ENCODE measurements around the gene MEMO1.
"Not testable (repeated sequence)": the region's sequence is repeated elsewhere in the genome, so short reads cannot be mapped to it uniquely, and the experiment has no call there.

Gene MEMO1

DNA sequence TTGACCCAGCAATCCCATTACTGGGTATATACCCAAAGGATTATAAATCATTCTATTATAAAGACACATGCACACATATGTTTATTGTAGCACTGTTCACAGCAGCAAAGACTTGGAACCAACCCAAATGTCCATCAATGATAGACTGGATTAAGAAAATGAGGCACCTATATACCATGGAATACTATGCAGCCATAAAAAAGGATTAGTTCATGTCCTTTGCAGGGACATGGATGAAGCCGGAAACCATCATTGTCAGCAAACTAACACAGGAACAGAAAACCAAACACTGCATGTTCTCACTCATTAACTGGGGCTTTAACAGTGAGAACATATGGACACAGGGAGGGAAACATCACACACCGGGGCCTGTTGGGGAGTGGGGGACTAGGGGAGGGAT lies 110.7 kb downstream of the MEMO1 start:
- not testable (repeated sequence) for DNase-seq

DNA sequence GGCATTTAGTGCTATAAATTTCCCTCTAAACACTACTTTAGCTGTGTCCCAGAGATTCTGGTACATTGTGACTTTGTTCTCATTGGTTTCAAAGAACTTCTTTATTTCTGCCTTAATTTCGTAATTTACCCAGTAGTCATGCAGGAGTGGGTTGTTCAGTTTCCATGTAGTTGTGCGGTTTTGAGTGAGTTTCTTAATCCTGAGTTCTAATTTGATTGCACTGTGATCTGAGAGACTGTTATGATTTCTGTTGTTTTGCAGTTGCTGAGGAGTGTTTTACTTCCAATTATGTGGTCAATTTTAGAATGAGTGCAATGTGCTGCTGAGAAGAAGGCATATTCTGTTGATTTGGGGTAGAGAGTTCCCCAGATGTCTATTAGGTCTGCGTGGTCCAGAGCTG lies 112.5 kb downstream of the MEMO1 start:
- not testable (repeated sequence) for DNase-seq

DNA sequence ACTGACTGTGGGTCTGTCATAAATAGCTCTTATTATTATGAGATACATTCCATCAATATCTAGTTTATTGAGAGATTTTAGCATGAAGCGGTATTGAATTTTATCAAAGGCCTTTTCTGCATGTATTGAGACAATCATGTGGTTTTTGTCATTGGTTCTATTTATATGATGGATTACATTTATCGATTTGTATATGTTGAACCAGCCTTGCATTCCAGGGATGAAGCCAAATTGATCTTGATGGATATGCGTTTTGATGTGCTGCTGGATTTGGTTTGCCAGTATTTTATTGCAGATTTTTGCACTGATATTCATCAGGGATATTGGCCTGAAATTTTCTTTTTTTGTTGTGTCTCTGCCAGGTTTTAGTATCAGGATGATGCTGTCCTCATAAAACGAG lies 113.5 kb downstream of the MEMO1 start:
- not testable (repeated sequence) for DNase-seq

DNA sequence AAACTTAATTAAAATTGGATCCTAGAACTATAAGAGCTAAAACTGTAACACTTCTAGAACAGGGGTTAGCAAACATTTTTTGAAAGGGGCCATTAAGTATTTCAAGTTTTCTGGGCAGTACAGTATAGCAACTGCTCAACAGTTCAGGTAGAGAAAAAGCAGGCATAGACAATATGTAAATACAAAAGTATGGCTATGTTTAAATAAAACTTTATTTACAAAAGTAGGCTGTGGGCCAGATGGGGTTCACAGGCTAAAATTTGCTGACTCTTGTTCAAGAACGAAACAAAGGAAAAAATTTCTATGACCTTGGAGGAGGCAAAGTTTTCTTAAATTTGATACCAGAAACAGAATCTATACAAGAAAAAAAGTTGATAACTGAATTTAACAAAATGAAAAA lies 114.5 kb downstream of the MEMO1 start:
- no peak for DNase-seq

DNA sequence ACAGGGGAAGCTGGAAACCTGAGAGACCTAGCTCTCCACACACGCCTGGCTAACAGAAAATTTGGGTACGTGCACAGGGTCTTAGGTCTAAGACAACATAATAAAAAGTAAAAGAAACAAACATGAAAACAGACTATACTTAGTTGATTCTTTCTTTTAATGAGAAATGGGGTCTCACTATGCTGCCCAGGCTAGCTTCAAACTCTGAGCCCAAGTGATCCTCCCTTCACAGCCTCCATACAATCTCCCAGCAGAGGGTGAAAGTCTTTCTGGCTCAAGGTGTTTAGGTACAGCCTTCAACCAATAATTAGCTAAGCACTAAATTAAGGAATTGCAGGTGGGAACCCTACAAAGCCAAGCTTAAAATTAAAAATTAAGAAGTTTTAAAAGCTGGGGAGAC lies 116.2 kb downstream of the MEMO1 start:
- DNase-seq, result no peak

DNA sequence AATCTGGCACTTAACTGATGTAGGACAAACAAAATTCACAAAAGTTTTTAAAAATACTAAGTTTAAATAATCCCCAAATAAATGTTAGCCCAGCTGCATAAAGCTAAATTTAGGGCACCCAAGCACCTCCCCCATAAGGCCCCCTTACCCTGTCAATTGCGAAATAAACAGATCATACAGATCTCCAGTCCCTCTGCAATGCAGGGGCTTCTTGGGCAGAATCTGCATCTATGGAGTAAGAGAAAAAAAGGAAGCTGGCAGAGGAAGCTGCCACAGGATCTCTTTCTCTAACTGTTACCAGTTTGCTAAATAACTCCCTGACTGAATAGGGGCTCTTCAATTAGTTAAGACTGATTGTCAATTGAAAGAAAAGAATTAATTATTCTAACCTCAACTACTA lies 117.7 kb downstream of the MEMO1 start:
- no peak for DNase-seq

DNA sequence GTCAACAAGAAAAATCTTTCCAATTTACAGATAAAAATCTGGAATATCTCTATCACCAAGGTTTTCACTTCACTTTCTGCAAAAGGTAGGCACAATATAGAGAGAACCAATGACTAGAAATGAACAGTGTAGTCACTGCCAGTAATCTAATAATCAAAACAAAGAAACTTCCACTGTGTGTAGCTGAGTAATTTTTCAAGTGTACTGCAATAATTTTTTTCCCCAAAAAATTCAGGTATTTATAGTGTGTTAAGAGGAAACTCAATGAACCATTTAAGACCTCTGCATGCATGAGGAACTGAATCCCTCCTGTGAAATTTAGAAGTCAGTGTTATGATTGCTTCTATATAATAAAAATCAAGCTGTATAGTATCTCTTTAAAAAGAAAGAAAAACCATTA lies 121.8 kb downstream of the MEMO1 start:
- DNase-seq, result no peak

DNA sequence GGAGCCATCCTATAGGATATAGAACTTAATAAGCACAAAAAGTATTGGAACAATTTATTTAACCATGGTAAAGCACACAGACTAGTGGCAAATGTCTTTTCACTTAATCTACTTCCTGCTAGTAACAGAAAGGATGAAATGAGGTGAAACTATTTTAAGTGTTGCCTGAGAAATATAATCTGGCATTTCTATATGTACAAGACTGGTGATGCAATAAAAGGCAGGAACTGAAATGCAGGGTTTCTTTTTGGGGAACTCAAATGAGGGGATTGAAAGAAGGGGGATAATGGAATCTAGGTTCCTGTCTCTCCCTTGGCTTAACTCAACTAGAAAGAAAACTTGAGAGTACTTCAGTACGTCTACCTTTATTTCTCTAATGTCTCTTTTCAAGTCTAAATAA lies 122.3 kb downstream of the MEMO1 start:
- DNase-seq, result no peak

DNA sequence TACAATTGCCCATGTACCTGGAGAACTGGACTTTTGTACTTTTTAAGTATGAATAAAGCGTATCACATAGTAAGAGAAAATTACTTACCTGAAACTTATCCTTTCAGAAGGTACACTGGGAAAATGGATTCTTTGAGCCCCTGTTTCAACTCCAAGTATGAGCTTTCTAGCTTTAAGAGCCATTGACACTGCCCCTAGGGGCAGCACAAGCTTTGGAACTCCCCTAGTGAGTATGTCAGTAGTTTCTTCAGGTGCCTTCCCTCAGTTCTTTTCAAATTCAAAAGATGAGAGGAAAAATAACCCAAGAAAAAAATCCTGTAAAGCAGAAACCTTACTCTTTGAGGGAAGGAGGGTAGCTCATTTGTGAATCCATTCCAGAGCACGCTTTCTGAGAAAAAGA lies 124.1 kb downstream of the MEMO1 start:
- no peak for DNase-seq

DNA sequence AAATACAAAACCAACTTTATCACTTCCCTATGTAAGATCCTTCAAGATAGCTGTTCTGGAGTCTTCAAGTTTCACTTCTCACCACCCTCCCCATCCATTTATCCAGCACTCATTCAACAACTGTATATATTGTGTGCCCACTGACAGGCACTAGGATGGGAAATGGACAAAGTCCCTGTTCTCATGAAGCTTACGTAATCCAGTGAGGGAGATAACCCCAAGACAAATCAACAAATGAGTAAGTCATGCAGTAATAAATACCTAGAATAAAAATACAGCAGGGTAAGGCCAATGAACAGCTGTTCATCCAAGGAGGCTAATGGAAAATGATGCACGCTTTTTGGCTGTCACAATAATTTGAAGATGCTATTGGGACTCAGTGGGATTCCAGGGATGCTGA lies 133.8 kb downstream of the MEMO1 start:
- DNase-seq, result no peak

DNA sequence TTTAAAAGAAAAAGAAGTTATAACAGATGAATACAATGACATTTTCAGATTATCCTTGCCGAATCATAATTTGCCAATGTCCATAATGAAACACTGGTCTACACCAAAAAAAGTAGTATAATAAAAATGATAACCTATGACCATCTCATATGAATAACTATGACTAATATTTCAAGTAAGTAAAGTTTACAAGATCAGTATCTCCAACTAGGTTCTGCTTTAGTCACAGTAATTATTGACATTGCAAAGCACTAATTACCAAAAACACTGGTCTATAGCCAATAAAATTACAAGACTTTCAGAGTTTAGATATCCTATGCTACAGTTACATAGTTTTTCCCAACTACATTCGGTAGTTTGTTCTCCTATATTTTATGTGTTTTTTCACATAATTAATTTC lies 136.7 kb downstream of the MEMO1 start:
- DNase-seq, result no peak

DNA sequence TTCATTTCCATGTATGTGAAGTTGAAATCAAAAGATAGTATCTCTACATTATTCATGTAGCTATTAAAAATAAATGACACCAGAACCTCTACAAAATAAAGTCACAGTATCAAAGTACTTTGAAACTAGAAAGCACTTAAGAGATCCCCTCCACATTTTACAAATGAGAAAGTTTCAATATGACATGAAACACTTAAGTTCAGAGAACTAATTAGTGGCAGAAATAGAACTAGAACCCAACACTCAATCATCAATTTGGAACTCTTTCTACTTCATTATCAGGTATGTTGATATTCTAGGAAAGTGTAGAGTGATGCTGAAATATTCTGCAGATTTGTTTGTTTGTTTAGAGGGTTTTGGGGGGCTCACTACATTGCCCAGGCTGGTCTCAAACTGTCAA lies 145.6 kb downstream of the MEMO1 start:
- no peak for DNase-seq

DNA sequence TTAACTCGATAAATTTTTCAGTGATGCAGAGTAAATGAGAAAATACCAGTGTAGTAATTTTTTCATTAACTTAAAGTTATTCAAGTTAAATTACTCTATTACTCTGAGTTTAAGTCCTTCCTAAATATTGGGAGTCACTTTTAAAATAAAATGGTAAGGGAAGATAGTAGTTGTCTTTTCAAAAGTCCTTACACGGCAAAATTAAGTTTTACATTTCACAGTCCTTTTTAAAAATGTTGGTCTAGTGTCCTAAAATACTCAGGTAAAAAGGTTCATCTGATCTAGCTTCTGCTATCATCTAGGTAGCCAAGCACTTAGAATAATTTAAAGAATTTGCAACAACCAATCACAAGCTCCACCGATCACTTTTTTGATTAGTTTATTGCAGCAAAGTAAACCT lies 146.9 kb downstream of the MEMO1 start:
- no peak for DNase-seq

DNA sequence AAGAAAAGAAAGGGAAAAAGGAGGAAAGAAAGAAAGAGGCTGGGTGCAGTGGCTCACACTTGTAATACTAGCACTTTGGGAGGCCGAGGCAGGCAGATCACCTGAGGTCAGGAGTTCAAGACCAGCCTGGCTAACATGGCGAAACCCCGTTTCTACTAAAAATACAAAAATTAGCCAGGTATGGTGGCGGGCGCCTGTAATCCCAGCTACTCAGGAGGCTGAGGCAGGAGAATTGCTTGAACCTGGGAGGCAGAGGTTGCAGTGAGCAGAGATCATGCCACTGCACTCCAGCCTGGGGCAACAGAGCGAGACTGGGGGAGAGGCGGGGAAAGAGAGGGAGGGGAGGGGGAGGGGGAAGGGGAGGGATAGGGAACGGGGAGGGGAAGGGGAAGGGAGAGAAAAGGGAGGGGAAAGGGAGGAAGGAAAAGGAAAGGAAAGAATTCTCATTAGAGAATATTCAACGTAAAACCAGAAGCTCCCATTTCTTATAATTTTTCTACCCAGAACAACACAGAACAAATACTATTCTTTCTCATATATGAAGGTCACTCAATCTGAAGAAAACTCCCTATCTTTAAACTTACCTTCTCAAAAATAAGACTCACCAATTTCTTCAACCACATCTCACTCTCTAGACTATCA lies 147.7 kb downstream of the MEMO1 start:
- not testable (repeated sequence) for DNase-seq

DNA sequence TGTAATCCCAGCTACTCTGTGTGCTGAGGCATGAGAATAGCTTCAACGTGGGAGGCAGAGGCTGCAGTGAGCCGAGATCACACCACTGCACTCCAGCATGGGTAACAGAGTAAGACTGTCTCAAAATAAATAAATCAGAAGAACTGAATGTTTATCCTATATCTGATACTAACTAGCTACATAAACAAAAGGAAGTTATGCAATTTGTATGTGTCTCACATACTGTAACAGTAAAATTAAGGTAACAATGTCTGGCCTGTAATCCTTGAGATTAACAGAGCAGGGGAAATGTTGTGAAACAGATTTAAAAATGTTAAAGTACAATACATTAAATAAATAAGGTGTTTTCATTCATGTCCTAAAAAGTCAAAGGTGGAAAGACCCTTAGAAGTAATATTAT lies 150.8 kb downstream of the MEMO1 start:
- no peak for DNase-seq

DNA sequence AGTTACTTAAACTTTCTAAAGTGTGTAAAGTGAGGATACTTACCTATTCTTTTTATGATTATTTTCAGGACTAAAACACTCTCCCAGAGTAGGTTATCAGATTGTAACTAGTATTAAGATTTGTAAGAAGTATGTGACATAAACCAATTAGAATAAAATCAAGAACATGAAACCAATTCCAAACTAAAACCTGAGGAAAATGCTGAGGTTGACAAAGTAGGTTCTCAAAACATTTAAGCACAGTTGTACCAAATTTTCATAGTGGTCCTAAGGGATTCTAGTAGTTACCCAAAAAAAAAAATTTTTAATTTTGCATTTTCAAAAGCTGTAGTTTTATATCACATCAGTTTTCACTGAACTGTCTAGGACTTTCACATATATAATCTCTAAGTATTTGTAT lies 157.3 kb downstream of the MEMO1 start:
- no peak for DNase-seq

DNA sequence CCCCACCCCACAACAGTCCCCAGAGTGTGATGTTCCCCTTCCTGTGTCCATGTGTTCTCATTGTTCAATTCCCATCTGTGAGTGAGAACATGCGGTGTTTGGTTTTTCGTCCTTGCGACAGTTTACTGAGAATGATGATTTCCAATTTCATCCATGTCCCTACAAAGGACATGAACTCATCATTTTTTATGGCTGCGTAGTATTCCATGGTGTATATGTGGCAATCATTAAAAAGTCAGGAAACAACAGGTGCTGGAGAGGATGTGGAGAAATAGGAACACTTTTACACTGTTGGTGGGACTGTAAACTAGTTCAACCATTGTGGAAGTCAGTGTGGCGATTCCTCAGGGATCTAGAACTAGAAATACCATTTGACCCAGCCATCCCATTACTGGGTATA lies 168.7 kb downstream of the MEMO1 start:
- DNase-seq, result not testable (repeated sequence)

DNA sequence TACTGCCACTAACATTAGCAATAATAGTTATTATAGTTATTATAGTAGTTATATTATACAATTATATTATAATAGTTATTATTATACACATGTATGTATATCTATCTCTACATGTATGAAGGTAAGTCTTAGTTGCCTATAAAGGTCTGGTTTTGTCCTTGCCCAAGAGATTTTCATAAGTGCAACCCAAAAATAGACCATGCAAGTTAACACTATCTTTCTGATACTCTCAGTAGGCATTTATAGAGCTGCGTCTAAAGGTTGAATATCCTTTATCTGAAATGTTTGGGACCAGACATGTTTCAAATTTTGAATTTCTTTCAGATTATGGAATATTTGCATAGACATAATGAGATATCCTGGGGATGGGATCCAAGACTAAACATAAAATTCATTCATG lies 175.4 kb downstream of the MEMO1 start:
- no peak for DNase-seq

DNA sequence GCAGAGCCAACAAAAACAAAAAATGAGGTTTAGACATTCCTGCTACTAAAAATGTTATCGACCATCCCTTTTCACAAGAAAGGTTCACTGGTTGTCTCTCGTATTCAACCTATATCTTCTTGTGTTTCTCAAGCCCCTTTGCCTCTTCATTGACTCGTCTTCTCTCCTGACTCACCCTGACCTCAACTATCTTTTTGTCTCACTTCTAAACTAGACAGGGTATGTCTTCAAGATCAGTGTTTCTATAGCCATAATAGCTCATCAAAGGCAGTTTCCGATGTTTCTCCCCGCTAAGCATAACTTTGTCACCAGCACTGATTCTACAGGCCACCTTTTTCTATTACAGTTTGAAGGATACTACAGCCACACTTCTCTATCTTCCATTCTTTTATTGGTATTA lies 178.4 kb downstream of the MEMO1 start:
- DNase-seq, result no peak

DNA sequence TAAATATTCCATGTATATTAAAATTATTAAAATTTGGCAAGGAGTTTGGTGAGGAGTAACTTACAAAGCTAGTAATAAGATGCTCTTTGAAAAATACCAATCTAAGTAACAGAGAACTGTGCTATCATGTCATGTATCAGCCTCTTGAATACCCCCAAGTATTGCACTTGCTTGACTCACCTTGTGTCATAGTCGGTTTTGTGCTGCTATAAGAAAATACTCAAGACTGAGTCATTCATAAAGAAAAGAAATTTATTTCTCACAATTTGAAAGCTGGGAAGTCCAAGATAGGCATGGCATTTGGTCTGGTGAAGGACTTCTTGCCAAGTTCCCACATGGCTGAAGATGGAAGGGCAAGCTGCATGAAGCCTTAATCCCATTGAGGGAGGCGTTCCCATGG lies 179.2 kb downstream of the MEMO1 start:
- DNase-seq, result no peak

DNA sequence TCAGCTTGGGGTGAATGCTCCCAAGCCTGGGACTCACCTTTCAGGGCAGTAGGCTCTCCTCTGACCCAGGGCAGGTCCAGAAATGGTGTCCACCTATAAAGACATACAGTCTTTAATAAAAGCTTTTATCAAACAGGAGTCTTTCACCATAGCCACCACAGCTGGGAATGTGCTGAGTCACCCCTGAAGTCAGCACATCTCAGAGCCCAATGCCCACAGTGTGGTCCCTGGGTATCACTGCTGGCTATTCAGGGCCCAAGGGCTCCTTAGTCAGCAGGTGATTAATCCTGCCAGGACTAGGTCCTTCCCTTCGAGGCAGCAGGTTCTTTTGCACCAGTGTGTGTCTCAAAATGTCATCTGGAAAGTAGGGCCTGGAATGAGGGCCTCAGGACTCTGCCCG lies 181.9 kb downstream of the MEMO1 start:
- no peak for DNase-seq

DNA sequence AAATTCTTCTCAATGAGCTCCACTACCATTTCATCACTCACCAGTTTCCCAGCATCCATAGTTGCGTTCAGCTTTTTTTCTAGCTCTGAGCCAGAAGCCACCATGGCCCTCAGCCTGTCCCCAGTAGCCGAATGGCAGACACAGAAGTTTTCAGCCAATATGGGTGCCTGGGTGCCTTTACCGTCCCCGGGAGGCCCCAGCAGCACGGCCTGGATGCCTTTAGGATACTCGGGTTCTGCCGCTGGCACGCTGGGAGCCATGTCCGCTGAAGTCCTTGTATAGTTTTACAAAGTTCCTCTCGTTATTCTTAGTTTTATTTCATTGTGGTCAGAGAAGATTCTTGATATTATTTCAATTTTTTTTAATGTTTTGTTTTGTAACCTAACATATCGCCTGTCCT lies 187.2 kb downstream of the MEMO1 start:
- no peak for DNase-seq

DNA sequence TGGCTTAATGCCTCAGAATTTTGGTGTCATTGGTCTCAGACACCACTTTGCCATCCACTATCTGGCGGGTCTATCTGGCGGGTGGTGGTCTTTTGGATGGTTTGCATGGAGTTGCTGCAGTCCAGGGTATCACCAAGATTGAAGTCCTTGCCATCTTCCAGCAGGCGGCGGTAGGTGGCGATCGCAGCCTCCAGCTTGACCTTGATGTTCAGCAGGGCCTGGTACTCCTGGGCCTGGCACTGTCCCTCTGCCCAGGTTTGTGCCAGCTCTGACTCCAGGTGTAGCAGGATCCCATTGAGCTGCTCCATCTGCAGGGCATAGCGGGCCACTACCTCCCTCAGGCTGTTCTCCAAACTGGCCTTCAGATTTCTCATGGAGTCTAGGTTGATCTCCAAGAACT lies 188.2 kb downstream of the MEMO1 start:
- no peak for DNase-seq

Data from DMS79 treated with DMSO at 0.1 percent for 48 hours (cell line).